ENCODE data around the gene RBM10. TPM values are rescaled to one million over a fixed set of nuclear protein-coding genes. Genes with fewer than 3 reads are reported as not detected.

Gene RBM10
- total RNA-seq, 2 experiments from 2014 or later, result 63.8 to 72.1 TPM

DNA sequence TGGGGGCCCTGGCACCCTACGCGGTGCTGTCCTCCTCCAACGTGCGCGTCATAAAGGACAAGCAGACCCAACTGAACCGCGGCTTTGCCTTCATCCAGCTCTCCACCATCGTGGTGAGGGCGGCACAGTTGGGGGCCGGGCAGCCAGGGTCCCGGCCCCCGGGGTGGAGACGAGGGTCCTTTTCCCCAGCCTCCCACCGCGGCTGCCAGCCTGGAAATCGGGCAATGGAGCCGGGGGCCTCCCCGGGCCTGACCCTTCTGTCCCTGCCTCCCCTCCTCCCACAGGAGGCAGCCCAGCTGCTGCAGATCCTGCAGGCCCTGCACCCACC is 34.9 kb downstream of the RBM10 start:
- no peak for DNase-seq
- POLR2A ChIA-PET, result no interaction called here
- Mint-ChIP-seq H3K4me1 (no peaks in the 10 kb centered on the region), H3K27me3 (no peaks in the 10 kb centered on the region), H3K36me3 (ENCODE audit: low read depth) (peaks cover 29% of the 10 kb centered on the region), H3K27ac (no peak overlapping the region), H3K4me3 (no peak overlapping the region), H3K9me3 (ENCODE audit: low read depth) (no peaks in the 10 kb centered on the region)
- intact Hi-C loops (cut with DNase I, micrococcal nuclease), result no loop called here
- no peak for ATAC-seq
- CTCF ChIA-PET, result no interaction called here

DNA sequence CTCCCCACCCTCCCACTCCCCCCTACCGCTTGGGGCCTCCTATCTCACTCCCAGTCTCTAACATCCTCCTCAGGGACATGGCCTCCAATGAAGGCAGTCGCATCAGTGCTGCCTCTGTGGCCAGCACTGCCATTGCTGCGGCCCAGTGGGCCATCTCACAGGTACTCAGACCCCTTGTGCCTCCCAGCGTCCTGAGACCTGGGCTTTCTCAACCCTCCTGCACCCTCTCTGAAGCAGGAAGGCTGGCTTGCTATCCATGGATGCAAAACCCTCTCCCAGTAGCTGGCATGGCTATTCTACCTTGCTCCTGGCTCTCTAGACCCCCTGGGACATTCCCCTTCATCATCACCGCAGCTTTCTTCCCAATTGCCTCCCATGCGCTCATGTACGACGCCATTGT is 35.3 kb downstream of the RBM10 start:
- H3K27ac Mint-ChIP-seq, result no peak overlapping the region
- H3K4me3 Mint-ChIP-seq, result no peak overlapping the region
- intact Hi-C loops (cut with DNase I, micrococcal nuclease), result no loop called here
- H3K36me3 Mint-ChIP-seq (ENCODE audit: low read depth), result peaks cover 29% of the 10 kb centered on the region
- DNase-seq (no peak), ATAC-seq (no peak)
- no peaks in the 10 kb centered on the region for H3K27me3 Mint-ChIP-seq
- ChIA-PET CTCF (interaction anchor here (0.6 kb wide), 1 partner anchor 69 kb away, joined by 3 read pairs; no protein-coding TSS in a partner anchor), POLR2A (no interaction called here)
- H3K9me3 Mint-ChIP-seq (ENCODE audit: low read depth), result no peaks in the 10 kb centered on the region
- H3K4me1 Mint-ChIP-seq, result no peaks in the 10 kb centered on the region

DNA sequence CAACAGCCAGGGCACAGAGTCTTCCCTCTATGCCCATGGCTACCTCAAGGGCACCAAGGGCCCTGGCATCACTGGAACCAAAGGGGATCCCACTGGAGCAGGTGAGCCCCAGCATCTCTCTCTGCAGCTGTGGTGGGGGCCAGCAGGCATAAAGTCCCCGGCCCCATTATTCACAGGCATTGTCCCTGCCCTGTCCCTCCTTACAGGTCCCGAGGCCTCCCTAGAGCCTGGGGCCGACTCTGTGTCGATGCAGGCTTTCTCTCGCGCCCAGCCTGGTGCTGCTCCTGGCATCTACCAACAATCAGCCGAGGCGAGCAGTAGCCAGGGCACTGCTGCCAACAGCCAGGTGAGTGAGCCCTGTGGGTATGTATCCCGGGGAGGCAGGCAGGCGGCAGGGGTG is 36.3 kb downstream of the RBM10 start:
- ATAC-seq (no peak), DNase-seq (no peak)
- CTCF ChIA-PET, result no interaction called here
- intact Hi-C loops (cut with DNase I, micrococcal nuclease), result no loop called here
- Mint-ChIP-seq H3K27me3 (no peaks in the 10 kb centered on the region), H3K4me1 (no peaks in the 10 kb centered on the region), H3K9me3 (ENCODE audit: low read depth) (no peaks in the 10 kb centered on the region), H3K36me3 (ENCODE audit: low read depth) (peaks cover 31% of the 10 kb centered on the region), H3K4me3 (no peak overlapping the region), H3K27ac (no peak overlapping the region)
- POLR2A ChIA-PET, result no interaction called here

DNA sequence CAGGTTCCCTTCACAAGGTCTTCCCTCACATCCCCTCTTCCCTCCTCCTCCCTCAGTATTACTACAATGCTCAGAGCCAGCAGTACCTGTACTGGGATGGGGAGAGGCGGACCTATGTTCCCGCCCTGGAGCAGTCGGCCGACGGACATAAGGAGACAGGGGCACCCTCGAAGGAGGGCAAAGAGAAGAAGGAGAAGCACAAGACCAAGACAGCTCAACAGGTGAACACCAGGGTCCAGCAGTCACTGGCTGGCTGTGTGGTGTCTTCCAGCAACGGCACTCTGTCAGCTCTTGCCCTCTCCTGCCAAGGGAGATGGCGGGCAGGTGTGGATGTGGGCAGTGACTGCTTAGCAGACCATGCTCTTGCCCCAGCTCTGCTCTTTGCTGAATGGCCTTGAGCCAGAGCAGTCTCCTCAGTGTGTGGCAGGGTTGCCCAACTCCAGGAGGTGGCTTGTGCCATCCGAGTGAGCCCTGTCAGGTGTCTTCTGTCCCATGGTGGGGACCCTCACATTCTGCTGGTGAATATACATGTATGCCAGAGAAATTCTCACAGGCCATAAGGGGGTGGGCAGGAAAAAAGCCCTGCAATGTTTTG is 37.2 kb downstream of the RBM10 start:
- Mint-ChIP-seq H3K9me3 (ENCODE audit: low read depth) (no peaks in the 10 kb centered on the region), H3K4me1 (no peaks in the 10 kb centered on the region), H3K36me3 (ENCODE audit: low read depth) (peaks cover 30% of the 10 kb centered on the region), H3K27ac (no peak overlapping the region), H3K4me3 (no peak overlapping the region), H3K27me3 (no peaks in the 10 kb centered on the region)
- POLR2A ChIA-PET, result no interaction called here
- intact Hi-C loops (cut with DNase I, micrococcal nuclease), result no loop called here
- ATAC-seq (no peak), DNase-seq (no peak)
- CTCF ChIA-PET, result no interaction called here

DNA sequence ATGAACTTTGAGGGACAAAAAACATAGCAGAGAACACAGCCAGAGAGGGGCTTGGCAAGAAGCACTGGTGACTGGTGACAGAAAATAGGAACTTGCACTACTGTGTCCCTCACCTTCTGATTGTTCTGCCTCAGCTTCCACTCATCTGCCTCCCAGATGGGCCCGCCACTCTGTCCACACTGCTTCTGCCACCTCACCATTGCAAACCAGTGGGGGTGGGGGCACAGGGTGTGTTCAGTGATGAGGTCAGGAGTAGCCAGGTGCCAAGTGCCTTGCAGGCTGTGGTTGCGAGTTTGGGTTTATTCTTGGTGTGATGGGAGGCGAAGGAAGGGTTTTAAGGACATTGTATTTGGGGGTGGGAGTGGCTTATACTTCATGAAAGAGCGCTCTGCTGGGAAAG is 39.5 kb downstream of the RBM10 start:
- CTCF ChIA-PET, result no interaction called here
- Mint-ChIP-seq H3K4me1 (peaks cover 17% of the 10 kb centered on the region), H3K9me3 (ENCODE audit: low read depth) (no peaks in the 10 kb centered on the region), H3K36me3 (ENCODE audit: low read depth) (peaks cover 23% of the 10 kb centered on the region), H3K27ac (no peak overlapping the region), H3K27me3 (no peaks in the 10 kb centered on the region), H3K4me3 (no peak overlapping the region)
- DNase-seq, result no peak
- no peak for ATAC-seq
- POLR2A ChIA-PET, result no interaction called here
- intact Hi-C loops (cut with DNase I, micrococcal nuclease), result no loop called here

DNA sequence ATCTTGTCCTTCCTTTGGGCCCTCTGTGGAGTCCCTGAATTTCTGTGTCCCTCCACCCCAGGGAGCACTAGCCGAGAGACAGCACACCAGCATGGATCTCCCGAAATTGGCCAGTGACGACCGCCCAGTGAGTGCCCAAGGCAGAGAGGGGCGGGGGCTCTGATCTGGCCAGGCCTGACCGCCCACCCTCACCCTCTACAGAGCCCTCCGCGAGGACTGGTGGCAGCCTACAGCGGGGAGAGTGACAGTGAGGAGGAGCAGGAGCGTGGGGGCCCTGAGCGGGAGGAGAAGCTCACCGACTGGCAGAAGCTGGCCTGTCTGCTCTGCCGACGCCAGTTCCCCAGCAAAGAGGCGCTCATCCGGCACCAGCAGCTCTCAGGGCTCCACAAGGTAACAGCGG is 40.2 kb downstream of the RBM10 start:
- ATAC-seq, result no peak
- H3K4me3 Mint-ChIP-seq, result no peak overlapping the region
- ChIA-PET POLR2A (no interaction called here), CTCF (no interaction called here)
- H3K27ac Mint-ChIP-seq, result no peak overlapping the region
- intact Hi-C loops (cut with DNase I, micrococcal nuclease), result no loop called here
- no peaks in the 10 kb centered on the region for H3K9me3 Mint-ChIP-seq (ENCODE audit: low read depth)
- H3K36me3 Mint-ChIP-seq (ENCODE audit: low read depth), result peaks cover 22% of the 10 kb centered on the region
- no peaks in the 10 kb centered on the region for H3K27me3 Mint-ChIP-seq
- no peak for DNase-seq
- H3K4me1 Mint-ChIP-seq, result peaks cover 17% of the 10 kb centered on the region

DNA sequence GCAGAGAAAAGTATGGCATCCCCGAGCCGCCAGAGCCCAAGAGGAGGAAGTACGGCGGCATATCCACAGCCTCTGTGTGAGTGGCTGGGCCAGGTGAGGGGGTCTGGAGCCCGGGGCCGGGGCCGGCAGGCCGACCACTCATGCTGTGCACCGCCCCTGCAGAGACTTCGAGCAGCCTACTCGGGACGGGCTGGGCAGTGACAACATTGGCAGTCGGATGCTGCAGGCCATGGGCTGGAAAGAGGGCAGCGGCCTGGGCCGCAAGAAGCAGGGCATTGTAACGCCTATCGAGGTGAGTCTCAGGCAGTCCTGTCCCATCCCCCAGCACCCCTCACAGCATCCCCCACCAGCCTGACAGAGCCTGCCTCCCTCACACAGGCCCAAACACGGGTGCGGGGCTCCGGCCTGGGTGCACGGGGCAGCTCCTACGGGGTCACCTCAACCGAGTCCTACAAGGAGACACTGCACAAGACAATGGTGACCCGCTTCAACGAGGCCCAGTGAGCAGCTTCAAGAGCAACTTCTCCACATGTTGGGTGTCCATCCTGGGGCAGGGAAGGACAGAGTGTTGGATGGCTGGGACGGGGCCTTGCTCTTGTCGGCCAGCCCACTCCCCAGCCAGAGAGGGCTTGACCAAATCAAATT is 41.2 kb downstream of the RBM10 start:
- Mint-ChIP-seq H3K36me3 (ENCODE audit: low read depth) (peaks cover 22% of the 10 kb centered on the region), H3K27ac (no peak overlapping the region), H3K9me3 (ENCODE audit: low read depth) (no peaks in the 10 kb centered on the region), H3K4me1 (peaks cover 20% of the 10 kb centered on the region), H3K27me3 (no peaks in the 10 kb centered on the region), H3K4me3 (no peak overlapping the region)
- ATAC-seq (no peak), DNase-seq (no peak)
- ChIA-PET CTCF (no interaction called here), POLR2A (no interaction called here)
- intact Hi-C loops (cut with DNase I, micrococcal nuclease), result no loop called here

DNA sequence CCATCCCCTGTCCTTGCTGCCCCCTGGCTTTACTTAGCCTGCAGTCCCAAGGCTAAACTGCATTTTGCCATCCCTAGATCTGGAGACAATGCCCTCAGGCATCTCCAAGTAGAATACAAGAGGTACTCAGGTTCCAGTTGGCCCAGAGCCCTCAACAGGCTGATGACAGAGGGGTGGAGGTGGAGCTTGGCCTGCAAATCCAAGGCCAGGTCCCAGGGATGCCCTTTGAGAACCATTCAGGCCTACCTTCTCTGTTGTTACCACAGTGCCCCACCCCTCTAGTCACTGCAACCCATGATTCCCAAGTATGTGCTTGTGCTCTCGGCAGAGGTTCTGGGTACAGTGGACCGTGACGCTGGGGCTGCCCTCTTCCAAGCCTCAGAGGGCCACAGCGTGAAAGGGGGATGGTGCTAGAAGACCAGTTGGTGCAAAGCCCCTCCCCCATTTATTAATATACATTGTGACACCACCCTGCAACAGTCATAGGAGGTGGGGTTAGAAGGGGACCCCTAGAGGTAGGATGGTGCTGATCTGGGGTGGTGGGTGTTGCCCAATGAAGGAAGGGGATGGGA is 42.2 kb downstream of the RBM10 start:
- Mint-ChIP-seq H3K4me1 (peaks cover 21% of the 10 kb centered on the region), H3K4me3 (no peak overlapping the region), H3K27me3 (no peaks in the 10 kb centered on the region), H3K27ac (no peak overlapping the region), H3K9me3 (ENCODE audit: low read depth) (no peaks in the 10 kb centered on the region), H3K36me3 (ENCODE audit: low read depth) (peaks cover 22% of the 10 kb centered on the region)
- ChIA-PET CTCF (interaction anchor here (0.6 kb wide), 1 partner anchor 13 kb away, joined by 3 read pairs; no protein-coding TSS in a partner anchor), POLR2A (interaction anchor here (0.6 kb wide), 1 partner anchor 39 kb away, joined by 4 read pairs; no protein-coding TSS in a partner anchor)
- intact Hi-C loops (cut with DNase I, micrococcal nuclease), result no loop called here
- DNase-seq (no peak), ATAC-seq (no peak)

DNA sequence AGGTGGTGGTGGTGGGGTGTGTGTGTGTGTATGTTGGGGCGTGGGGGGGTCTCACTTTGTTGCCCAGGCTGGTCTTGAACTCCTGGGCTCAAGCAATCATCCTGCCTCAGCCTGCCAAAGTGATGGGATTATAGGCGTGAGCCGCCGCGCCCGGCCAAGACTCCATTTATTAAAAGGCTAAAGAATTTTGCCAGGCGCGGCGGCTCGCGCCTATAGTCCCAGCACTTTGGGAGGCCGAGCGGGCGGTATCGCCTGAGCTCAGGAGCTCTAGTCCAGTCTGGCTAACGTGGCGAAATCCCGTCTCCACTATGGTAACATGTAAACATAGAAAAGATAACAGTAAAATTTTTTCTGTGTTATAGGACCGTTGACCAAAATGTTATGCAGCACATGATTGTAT is 44.9 kb downstream of the RBM10 start:
- ATAC-seq, result no peak
- CTCF ChIA-PET, result interaction anchor here (4.4 kb wide), 1 partner anchor 194 kb away, joined by 25 read pairs; no protein-coding TSS in a partner anchor
- Mint-ChIP-seq H3K27me3 (no peaks in the 10 kb centered on the region), H3K4me3 (no peak overlapping the region), H3K4me1 (peaks cover 37% of the 10 kb centered on the region), H3K9me3 (ENCODE audit: low read depth) (no peaks in the 10 kb centered on the region), H3K36me3 (ENCODE audit: low read depth) (peaks cover 20% of the 10 kb centered on the region), H3K27ac (no peak overlapping the region)
- DNase-seq, result no peak
- intact Hi-C loops (cut with DNase I, micrococcal nuclease), result loop anchor here (1.0 to 10.0 kb wide), 8 partner anchors 42 to 835 kb away; partner anchors contain the start of genes ELK1 (in 1 of the 2), RBM10 (in 1 of the 2), USP11 (in 1 of the 2) and UXT (in 1 of the 2)
- POLR2A ChIA-PET, result no interaction called here

DNA sequence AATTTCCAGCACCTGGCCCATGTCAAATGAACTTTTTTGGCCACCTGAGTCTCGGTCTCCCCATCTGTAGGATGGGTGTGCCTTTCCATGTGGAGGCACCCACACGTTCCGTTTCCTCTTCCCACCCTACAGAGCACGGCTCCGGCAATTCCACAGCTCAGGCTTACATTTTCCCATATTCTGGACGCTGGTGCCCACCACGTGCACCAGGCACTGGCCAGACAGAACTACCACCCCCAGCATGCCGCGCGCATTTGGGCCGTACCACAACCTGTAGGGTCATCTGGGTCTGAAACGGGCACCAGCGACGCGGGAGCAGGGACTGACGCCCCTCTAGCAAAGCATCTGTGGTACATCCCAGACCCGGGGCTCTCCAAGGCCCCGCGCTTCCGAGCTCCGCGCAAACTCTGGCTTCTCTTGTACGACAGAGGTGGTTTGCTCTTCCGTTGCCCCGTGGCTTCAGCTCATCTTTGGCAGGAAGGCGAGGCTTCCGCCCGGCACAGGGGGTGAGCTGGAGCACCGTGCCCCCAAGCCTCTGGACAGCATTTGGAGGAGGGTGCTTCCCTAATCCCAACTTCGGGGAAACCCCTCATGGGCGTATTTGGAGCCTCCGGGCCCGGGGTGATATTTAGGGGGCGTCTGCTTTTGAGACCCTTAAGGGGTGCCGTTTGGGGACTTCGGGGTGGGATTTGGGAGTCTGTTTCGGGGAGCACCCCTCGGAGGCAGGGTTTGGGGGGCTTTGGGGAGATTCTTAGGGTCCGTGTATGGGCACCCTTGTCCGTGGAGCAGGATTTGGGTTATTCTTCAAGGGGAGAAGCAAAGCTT is 45.6 kb downstream of the RBM10 start:
- H3K4me3 Mint-ChIP-seq, result peak overlapping the region; percentile 91
- H3K27me3 Mint-ChIP-seq, result no peaks in the 10 kb centered on the region
- POLR2A ChIA-PET, result interaction anchor here (0.6 to 2.0 kb wide), 3 partner anchors 27 to 46 kb away, joined by 3 to 8 read pairs (median 6); partner anchors contain the start of genes CDK16, NDUFB11 and RBM10
- H3K36me3 Mint-ChIP-seq (ENCODE audit: low read depth), result peaks cover 21% of the 10 kb centered on the region
- CTCF ChIA-PET, result interaction anchor here (0.7 to 4.4 kb wide), 7 partner anchors 38 to 438 kb away, joined by 3 to 25 read pairs (median 3); partner anchors contain the start of gene RBM10
- peak overlapping the region; percentile 92 for H3K27ac Mint-ChIP-seq
- H3K9me3 Mint-ChIP-seq (ENCODE audit: low read depth), result no peaks in the 10 kb centered on the region
- intact Hi-C loops (cut with DNase I, micrococcal nuclease), result loop anchor here (1.0 to 10.0 kb wide), 9 partner anchors 42 to 834 kb away; partner anchors contain the start of genes ELK1 (in 1 of the 2), RBM10 (in 1 of the 2), USP11 (in 1 of the 2) and UXT (in 1 of the 2)
- peaks cover 45% of the 10 kb centered on the region for H3K4me1 Mint-ChIP-seq
- DNase-seq (peak; percentile 91), ATAC-seq (peak; percentile 83)

DNA sequence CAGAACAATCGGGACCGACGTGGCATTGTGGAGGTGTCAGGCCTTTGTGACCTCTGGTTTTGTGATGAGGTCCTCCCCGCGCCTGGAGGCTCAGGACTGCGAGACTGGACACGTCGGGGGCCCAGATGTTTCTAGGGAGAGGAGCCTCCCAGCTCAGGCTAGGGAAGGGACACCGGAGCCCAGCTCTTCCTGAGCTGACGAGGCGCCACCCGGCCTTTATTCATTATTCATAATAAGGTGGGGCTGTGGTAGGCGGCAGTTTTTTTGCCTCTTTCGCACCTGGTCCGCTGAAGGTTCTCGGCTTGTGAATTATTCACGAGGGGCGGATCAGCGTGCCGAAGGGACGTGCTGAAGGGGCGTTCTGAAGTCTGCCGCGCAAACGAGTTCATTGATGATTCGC is 46.3 kb downstream of the RBM10 start:
- peaks cover 25% of the 10 kb centered on the region for H3K36me3 Mint-ChIP-seq (ENCODE audit: low read depth)
- ChIA-PET CTCF (interaction anchor here (0.8 to 4.4 kb wide), 5 partner anchors 39 to 332 kb away, joined by 3 to 25 read pairs (median 4); partner anchors contain the start of genes NDUFB11 and RBM10), POLR2A (interaction anchor here (1.7 to 2.0 kb wide), 2 partner anchors 27 to 46 kb away, joined by 6 to 8 read pairs; partner anchors contain the start of genes CDK16, NDUFB11 and RBM10)
- intact Hi-C loops (cut with DNase I, micrococcal nuclease), result loop anchor here (1.0 to 10.0 kb wide), 8 partner anchors 41 to 833 kb away; partner anchors contain the start of genes ELK1 (in 1 of the 2), USP11 (in 1 of the 2), UXT (in 1 of the 2) and ZNF41 (in 1 of the 2)
- H3K9me3 Mint-ChIP-seq (ENCODE audit: low read depth), result no peaks in the 10 kb centered on the region
- no peaks in the 10 kb centered on the region for H3K27me3 Mint-ChIP-seq
- H3K4me1 Mint-ChIP-seq, result peaks cover 51% of the 10 kb centered on the region
- ATAC-seq, result peak; percentile 13
- peak overlapping the region; percentile 92 for H3K27ac Mint-ChIP-seq
- DNase-seq, result peak; percentile 69
- H3K4me3 Mint-ChIP-seq, result peak overlapping the region; percentile 91
